Keratinocyte (primary cell): ENCODE results near the gene GRIK2. TPM values are rescaled to one million over a fixed set of nuclear protein-coding genes. Genes with fewer than 3 reads are reported as not detected.

Experiments used
- DNase-seq: peaks from one replicate; pipeline ENCODE4 v3.0.0-alpha.2; 2011; ENCODE audit warnings: low read depth, missing footprints, low spot score
- FAIRE-seq: peaks from 2 replicates; lab custom pipeline; 2011; peaks lifted over from hg19 to GRCh38; lab: Jason Lieb, UNC
- H2AFZ ChIP-seq: 2 replicates; pipeline ENCODE4 v1.6.0; 2012; ENCODE audit warnings: low read length, control low read depth, inconsistent platforms; ENCODE audit not compliant: control insufficient read depth
- H3K27ac ChIP-seq: 2 replicates; pipeline ENCODE4 v1.5.1; 2011; ENCODE audit warnings: low read length; ENCODE audit not compliant: control insufficient read depth, insufficient read depth
- H3K27me3 ChIP-seq: 3 replicates; pipeline ENCODE4 v1.6.0; 2011; ENCODE audit warnings: low read length; ENCODE audit not compliant: control insufficient read depth, insufficient read depth; ENCODE audit errors: extremely low read depth
- H3K36me3 ChIP-seq, 2 experiments: 2 replicates in 1 of 2; 3 replicates in 1 of 2; pipeline ENCODE4 v1.5.1; 2011; ENCODE audit warnings: low read length in 2 of 2, mild to moderate bottlenecking in 1 of 2; ENCODE audit not compliant: control insufficient read depth in 2 of 2, insufficient read depth in 2 of 2; ENCODE audit errors: extremely low read depth in 1 of 2
- H3K4me1 ChIP-seq: 3 replicates; pipeline ENCODE4 v1.5.1; 2011; ENCODE audit warnings: low read length; ENCODE audit not compliant: control insufficient read depth, insufficient read depth; ENCODE audit errors: extremely low read depth
- H3K4me2 ChIP-seq: 3 replicates; pipeline ENCODE4 v1.6.0; 2011; ENCODE audit warnings: low read depth, low read length; ENCODE audit not compliant: control insufficient read depth, insufficient read depth; ENCODE audit errors: extremely low read depth
- H3K4me3 ChIP-seq, 3 experiments: fragments of 200-600 bp in 1 of 3; sonication (generic) in 1 of 3; 2 replicates in 2 of 3; 3 replicates in 1 of 3; pipeline ENCODE4 v1.5.1; 2011 to 2016; ENCODE audit warnings: low read length in 3 of 3, mild to moderate bottlenecking in 3 of 3, control low read depth in 2 of 3, inconsistent platforms in 1 of 3, low read depth in 1 of 3, mixed read lengths in 1 of 3, mixed run types in 1 of 3, moderate library complexity in 1 of 3; ENCODE audit not compliant: control insufficient read depth in 2 of 3, insufficient read depth in 2 of 3; ENCODE audit errors: extremely low read depth in 1 of 3
- H3K79me2 ChIP-seq: 2 replicates; pipeline ENCODE4 v1.6.0; 2012; ENCODE audit warnings: low read length; ENCODE audit not compliant: control insufficient read depth, insufficient read depth
- H3K9ac ChIP-seq: 3 replicates; pipeline ENCODE4 v1.6.0; 2011; ENCODE audit warnings: low read length; ENCODE audit not compliant: control insufficient read depth, insufficient read depth; ENCODE audit errors: extremely low read depth
- H3K9me1 ChIP-seq: 3 replicates; pipeline ENCODE4 v1.6.0; 2011; ENCODE audit warnings: low read length; ENCODE audit not compliant: control insufficient read depth, insufficient read depth; ENCODE audit errors: extremely low read depth
- H3K9me3 ChIP-seq: 2 replicates; pipeline ENCODE4 v1.5.1; 2012; ENCODE audit warnings: low read depth, low read length; ENCODE audit not compliant: control insufficient read depth
- H4K20me1 ChIP-seq: 3 replicates; pipeline ENCODE4 v1.6.0; 2011; ENCODE audit warnings: low read length; ENCODE audit not compliant: control insufficient read depth, insufficient read depth; ENCODE audit errors: extremely low read depth
- CTCF ChIP-seq, 3 experiments: IDR thresholded peaks in 1 of 3; conservative IDR thresholded peaks in 1 of 3; optimal IDR thresholded peaks in 1 of 3; 2 replicates in 2 of 3; 3 replicates in 1 of 3; pipeline versions ENCODE3 to v1.5.1; 2011; ENCODE audit warnings: low read length in 3 of 3, mild to moderate bottlenecking in 3 of 3, moderate library complexity in 2 of 3, control low read depth in 1 of 3, inconsistent platforms in 1 of 3; ENCODE audit not compliant: insufficient read depth in 2 of 3; ENCODE audit errors: extremely low read depth in 1 of 3
- EZH2 ChIP-seq: IDR thresholded peaks from one replicate; pipeline ENCODE4 v1.6.1; 2012; ENCODE audit warnings: inconsistent platforms, mild to moderate bottlenecking, low read length, moderate library complexity
- dilution Hi-C: fragments of 300-500 bp; cut with MboI; formaldehyde crosslinking; loops from one replicate; pipeline ENCODE4 v1.7.0; 2020; ENCODE audit warnings: low sequenced_read_pairs; ENCODE audit not compliant: extremely low pct_ligation_motif_present
- polyA plus RNA-seq, 5 experiments: library from polyadenylated mRNA; depleted of rRNA in 3 of 5; stranded (reverse) in 3 of 5; stranded (forward) in 1 of 5; unstranded in 1 of 5; fragments of >200 nt; gene quantifications; 1 replicate in 1 of 5; 2 replicates in 3 of 5; 3 replicates in 1 of 5; pipeline versions ENCODE4 v1.2.1 to v1.2.3, GENCODE V29; 2011 to 2012; ENCODE audit warnings: missing spikeins in 2 of 5, low read depth in 1 of 5, low replicate concordance in 1 of 5

Gene GRIK2
- polyA plus RNA-seq, 1 donor (not counting 4 experiments of a cell fraction or from before 2014, with no cell fraction given), result 0.01 TPM

- Histone ChIP-seq H3K4me1 (peaks cover 29% of the 10 kb centered on the region), H3K4me2 (peak overlapping the region; percentile 53), H3K9ac (no peak overlapping the region), H3K27me3 (no peaks in the 10 kb centered on the region), H3K4me3 (peak overlapping the region in 1 of 3 experiments; percentile 19), H3K27ac (peak overlapping the region; percentile 50), H3K9me3 (no peaks in the 10 kb centered on the region), H3K9me1 (no peaks in the 10 kb centered on the region), H2AFZ (peak overlapping the region; percentile 41), H3K79me2 (no peaks in the 10 kb centered on the region), H3K36me3 (no peaks in the 10 kb centered on the region), H4K20me1 (no peaks in the 10 kb centered on the region)
- dilution Hi-C loops, result no loop called here
- FAIRE-seq (peak; percentile 95), DNase-seq (peak; percentile 62)
- no peak for TF ChIP-seq CTCF (optimal IDR thresholded peaks at IDR 0.05 in 1 of 3, IDR thresholded peaks at IDR 0.05 in 1 of 3, conservative IDR thresholded peaks at IDR 0.05 in 1 of 3; ENCODE audit: extremely low read depth in 1 of 3, insufficient read depth in 2 of 3, low read length in 3 of 3)
- no peak for TF ChIP-seq EZH2
Measured at GRCh38 chr6:101666256-101666655, 272.7 kb downstream of the GRIK2 start.

- DNase-seq (peak; percentile 66), FAIRE-seq (peak; percentile 85)
- H3K9me1 ChIP-seq, result no peaks in the 10 kb centered on the region
Measured at GRCh38 chr6:101668496-101669030, 275.1 kb downstream of the GRIK2 start.

More at GRCh38 chr6:101668496-101669030, 275.1 kb downstream of the GRIK2 start:
- H3K27ac ChIP-seq, result peak overlapping the region; percentile 79
- H3K4me2 ChIP-seq, result peak overlapping the region; percentile 48
- H3K79me2 ChIP-seq, result no peaks in the 10 kb centered on the region
- H3K9me3 ChIP-seq, result no peaks in the 10 kb centered on the region
- no peak overlapping the region for H3K9ac ChIP-seq
- TF ChIP-seq CTCF (optimal IDR thresholded peaks at IDR 0.05 in 1 of 3, IDR thresholded peaks at IDR 0.05 in 1 of 3, conservative IDR thresholded peaks at IDR 0.05 in 1 of 3; ENCODE audit: extremely low read depth in 1 of 3, insufficient read depth in 2 of 3, low read length in 3 of 3) (no peak), EZH2 (no peak)
- H3K4me1 ChIP-seq, result peaks cover 29% of the 10 kb centered on the region
- H3K36me3 ChIP-seq, result no peaks in the 10 kb centered on the region
- no peak overlapping the region for H3K4me3 ChIP-seq
- peak overlapping the region; percentile 73 for H2AFZ ChIP-seq
- H4K20me1 ChIP-seq, result no peaks in the 10 kb centered on the region
- dilution Hi-C loops, result no loop called here
- no peaks in the 10 kb centered on the region for H3K27me3 ChIP-seq
